KBM-7 (cell line): ENCODE data around the gene QSOX2.

ENCODE experiments used
- DNase-seq: peaks from one replicate; pipeline ENCODE4 v3.0.0-alpha.2; 2015
- in situ Hi-C: fragments of 300-500 bp; cut with MboI; formaldehyde crosslinking; loops from 2 replicates; pipeline ENCODE4 v1.14.3; 2020; ENCODE audit warnings: low sequenced_read_pairs, low pct_unique_long_range_greater_than_20kb, mixed read lengths

QSOX2 gene

DNA sequence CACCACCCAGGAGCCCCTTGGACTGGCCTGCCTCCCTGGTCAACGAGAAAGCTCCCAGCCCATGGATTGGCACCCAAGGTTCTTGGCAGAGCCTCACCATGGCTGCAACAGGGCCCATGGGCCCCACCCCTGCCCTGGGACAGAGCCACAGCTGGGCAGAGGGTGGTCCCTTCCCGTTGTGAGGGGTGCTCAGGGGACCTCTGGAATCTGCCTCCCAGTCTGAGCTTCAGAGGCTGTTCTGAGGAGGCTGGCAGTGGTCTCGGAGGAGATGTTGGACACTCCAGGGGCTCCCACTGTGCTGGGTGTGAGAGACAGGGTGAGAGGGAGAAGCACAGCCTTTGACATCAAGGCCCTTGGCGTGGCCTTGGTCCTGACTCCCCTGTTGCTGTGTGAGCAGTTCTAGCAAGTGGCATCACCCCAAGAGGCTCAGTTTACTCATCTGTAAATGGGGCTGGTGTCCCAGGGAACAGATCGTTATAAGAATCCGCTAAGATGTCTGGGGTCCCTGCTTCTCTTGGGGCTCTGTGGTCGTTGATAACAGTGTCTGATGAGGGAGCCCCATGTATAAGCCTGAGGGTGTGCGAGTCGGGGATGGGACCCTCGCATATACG lies 73.7 kb downstream of the QSOX2 start:
- no peak for DNase-seq
- in situ Hi-C loops: loop anchor here (10.0 kb wide), 1 partner anchor 103 kb away; no protein-coding TSS in a partner anchor

- DNase-seq: no peak
These were observed 74.4 kb downstream of the QSOX2 start for GRCh38 chr9:136171009-136171800.

DNA sequence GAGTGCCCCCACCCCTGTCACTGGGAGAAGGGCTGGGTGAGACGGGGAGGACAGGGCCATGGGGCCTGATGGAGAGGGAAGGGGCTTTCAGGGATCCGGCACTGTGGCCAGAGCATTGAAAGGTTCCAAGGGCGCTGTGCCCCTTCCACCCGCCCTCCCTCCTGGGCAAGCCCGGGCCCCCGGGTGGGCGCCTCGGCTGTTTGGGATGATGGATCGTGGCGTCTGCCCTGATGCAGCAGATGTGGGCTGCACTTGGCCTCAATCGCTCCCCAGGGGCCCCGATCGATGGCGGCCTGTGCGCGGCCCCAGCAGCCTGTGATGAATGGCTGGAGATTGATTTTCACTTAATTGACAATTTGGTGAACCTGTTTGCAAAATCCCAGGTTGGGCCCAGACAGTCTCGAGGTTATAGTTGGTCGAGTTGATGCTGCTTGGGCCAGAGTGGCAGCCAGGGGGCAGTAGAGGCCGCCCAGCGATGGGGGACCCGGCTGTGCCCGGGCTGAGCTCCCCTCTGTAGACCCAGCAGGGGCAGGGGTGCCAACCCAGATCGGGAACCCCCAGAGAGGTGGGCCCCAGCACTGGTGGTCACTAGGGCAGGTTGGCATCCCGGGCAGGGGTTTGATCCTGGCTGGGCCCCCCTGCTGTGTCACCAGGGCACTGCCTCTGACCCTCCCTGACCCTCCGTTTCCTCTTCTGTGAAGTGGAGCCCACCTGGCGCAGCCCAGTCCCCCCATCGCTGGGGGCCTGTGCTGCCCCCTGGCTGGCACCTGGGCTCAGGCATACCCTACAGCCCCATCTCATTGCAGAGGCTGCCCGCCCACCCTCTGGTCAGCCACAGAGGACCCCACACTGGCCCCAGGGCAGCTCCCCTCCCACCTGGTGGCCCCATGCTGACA lies 75.4 kb downstream of the QSOX2 start:
- in situ Hi-C loops: loop anchor here (10.0 kb wide), 1 partner anchor 105 kb away; no protein-coding TSS in a partner anchor
- peak; percentile 47 for DNase-seq

More at GRCh38 chr9:136171009-136171800, 74.4 kb downstream of the QSOX2 start:
- in situ Hi-C loops: loop anchor here (10.0 kb wide), 1 partner anchor 104 kb away; no protein-coding TSS in a partner anchor

DNA sequence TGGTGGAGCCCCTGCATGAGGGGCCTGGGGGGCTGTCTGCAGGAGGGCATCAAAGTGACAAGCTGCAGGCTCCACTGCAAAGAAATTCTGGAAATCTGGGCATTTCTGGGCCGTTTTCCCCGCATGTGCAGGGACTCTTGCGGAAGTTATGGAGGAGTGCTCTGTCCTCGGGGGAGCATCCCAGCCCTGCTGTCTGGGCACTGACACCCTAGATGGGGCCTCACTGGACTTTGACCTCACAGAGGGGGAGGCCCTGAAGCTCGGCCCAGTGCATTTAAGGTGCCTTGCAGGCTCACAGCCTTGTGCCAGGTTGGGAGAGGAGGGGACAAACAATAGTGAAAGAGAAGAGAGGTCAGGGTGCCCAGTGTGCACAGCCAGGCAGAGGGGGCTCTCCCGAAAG lies 76.1 kb downstream of the QSOX2 start:
- in situ Hi-C loops: no loop called here
- DNase-seq: no peak

DNA sequence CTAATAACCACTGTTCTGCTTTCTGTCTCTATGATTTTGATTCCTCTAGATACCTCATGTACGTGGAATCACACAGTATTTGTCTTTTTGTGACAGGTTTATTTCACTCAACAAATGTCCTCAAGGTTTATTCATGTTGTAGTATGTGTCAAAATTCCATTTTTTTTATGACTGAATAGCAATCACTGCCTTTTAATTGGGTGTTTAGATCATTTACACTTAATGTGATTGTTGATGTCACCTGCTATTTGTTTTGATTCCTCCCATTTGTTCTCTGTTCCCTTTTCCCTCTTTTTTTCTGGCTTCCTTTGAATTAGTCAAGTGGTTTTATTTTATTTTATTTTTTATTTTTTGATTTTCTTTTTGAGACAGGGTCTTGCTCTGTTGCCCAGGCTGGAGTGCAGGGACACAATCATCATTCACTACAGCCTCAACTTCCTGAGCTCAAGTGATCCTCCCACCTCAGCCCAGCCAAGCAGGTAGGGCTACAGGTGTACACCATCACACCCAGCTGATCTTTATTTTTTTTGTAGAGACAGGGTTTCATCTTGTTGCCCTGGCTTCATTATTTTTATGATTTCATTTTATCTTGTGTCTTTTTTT lies 82.3 kb downstream of the QSOX2 start:
- in situ Hi-C loops: no loop called here
- DNase-seq: no peak

DNA sequence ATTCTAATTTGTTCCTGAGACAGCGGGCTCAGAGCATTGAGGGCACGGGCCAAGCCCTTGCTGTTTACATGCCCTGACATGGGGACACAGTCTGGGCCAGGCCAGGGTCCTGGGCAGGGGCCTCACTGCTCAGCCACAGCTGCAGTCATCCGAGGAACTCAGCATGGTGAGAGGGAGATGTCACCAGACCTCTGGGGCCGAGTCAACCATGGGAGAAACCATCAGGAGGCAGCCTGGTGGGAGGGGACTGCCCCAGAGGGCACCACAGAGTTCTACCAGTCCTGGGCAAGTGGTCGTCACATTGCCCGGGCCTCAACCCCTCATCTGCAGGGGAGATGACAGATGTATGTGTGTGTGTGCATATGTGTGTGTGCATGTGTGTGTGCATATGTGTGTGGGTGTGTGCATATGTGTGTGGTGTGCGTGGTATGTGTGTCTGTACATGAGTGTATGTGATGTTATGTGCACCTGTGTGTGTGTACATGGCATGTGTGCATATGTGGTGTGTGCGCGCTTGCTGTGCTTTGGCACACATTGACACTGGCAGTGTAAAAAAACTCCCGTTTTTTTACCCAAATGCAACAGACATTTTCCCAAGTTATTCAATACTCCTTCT lies 84.5 kb downstream of the QSOX2 start:
- in situ Hi-C loops: no loop called here
- no peak for DNase-seq

DNA sequence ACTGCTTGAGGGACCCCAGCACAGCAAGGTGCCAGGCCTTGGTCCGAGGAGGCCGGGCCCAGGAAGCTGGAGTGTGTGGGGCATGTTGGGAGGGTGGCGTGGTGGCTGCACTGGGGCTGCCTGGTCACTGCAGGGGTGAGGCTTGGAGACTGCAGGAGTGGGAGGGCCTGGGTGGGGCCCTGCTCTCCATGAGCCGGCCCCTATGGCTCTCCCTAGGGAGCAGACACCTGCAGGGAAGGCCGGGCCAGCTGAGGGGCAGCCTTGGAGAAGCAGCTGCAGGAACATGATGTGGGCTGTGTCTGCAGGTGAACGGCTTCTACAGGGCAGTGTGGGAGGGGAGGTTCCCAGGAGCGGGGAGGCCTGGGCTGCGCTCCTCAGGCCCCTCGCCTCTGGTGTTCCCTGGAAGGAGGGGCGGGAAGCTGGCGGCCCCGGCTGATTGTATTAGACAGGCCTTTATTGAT lies 85.2 kb downstream of the QSOX2 start:
- no peak for DNase-seq
- in situ Hi-C loops: no loop called here

GRCh38 chr9:136159851-136160250 lies 85.8 kb downstream of the QSOX2 start:
- in situ Hi-C loops: no loop called here

GRCh38 chr9:136157477-136158265 lies 87.9 kb downstream of the QSOX2 start:
- in situ Hi-C loops: no loop called here
- DNase-seq: no peak

More at GRCh38 chr9:136159851-136160250, 85.8 kb downstream of the QSOX2 start:
- no peak for DNase-seq
